Measurements from ENCODE around the gene HSFX3.
"Not testable (repeated sequence)": the region's sequence is repeated elsewhere in the genome, so short reads cannot be mapped to it uniquely, and the experiment has no call there.

The HSFX3 gene

GRCh38 chrX:149513825-149514428, 35.8 kb downstream of the HSFX3 start:
- DNase-seq = no peak

GRCh38 chrX:149512225-149512885, 37.4 kb downstream of the HSFX3 start:
- peak; percentile 45 for DNase-seq

- DNase-seq = no peak
Observed at GRCh38 chrX:149511081-149511480, 38.6 kb downstream of the HSFX3 start.

- DNase-seq = no peak
Observed at GRCh38 chrX:149510386-149510785, 39.3 kb downstream of the HSFX3 start.

GRCh38 chrX:149508467-149508866, 41.3 kb downstream of the HSFX3 start:
- DNase-seq = no peak

GRCh38 chrX:149506349-149506748, 43.4 kb downstream of the HSFX3 start:
- no peak for DNase-seq

GRCh38 chrX:149505671-149506070, 44.1 kb downstream of the HSFX3 start:
- no peak for DNase-seq

GRCh38 chrX:149504915-149505651, 44.6 kb downstream of the HSFX3 start, which contains the start of gene IDS:
Gene IDS (minus strand): TSS chrX:149505306. CDS start chrX:149505137, 169 bp downstream.
- peak; percentile 90 for DNase-seq

GRCh38 chrX:149504226-149504914, 45.4 kb downstream of the HSFX3 start:
- peak; percentile 63 for DNase-seq

GRCh38 chrX:149503446-149503845, 46.3 kb downstream of the HSFX3 start:
- DNase-seq = peak; percentile 58

- DNase-seq = not testable (repeated sequence)
Observed at GRCh38 chrX:149502923-149503322, 46.8 kb downstream of the HSFX3 start.

- DNase-seq = no peak
Observed at GRCh38 chrX:149499766-149500165, 50.0 kb downstream of the HSFX3 start.

- no peak for DNase-seq
Observed at GRCh38 chrX:149498767-149499166, 51.0 kb downstream of the HSFX3 start.

Data from NCI-H146 (cell line).